Bone marrow (tissue), 2 donors: ENCODE measurements around the gene CTBP1.

ENCODE experiments used
- DNase-seq, 2 donors: peaks; one replicate each; lab custom pipeline; 2025; lab: John Stamatoyannopoulos, UW

CTBP1 gene

GRCh38 chr4:1209821-1210220 is 39.1 kb downstream of the CTBP1 start:
- no peak for DNase-seq

GRCh38 chr4:1208970-1209704 is 39.8 kb downstream of the CTBP1 start:
- no peak for DNase-seq

GRCh38 chr4:1208266-1208961 is 40.5 kb downstream of the CTBP1 start:
- no peak for DNase-seq

GRCh38 chr4:1207603-1208265 is 41.2 kb downstream of the CTBP1 start:
- DNase-seq, result no peak

- no peak for DNase-seq
These were observed 41.8 kb downstream of the CTBP1 start for GRCh38 chr4:1207157-1207470.

- DNase-seq, result no peak
These were observed 42.4 kb downstream of the CTBP1 start for GRCh38 chr4:1206299-1207156.

GRCh38 chr4:1205586-1206298 is 43.2 kb downstream of the CTBP1 start:
- DNase-seq, result no peak

- DNase-seq, result no peak
These were observed 43.9 kb downstream of the CTBP1 start for GRCh38 chr4:1204828-1205585.

GRCh38 chr4:1204286-1204827 is 44.6 kb downstream of the CTBP1 start:
- DNase-seq, result no peak

- no peak for DNase-seq
These were observed 45.8 kb downstream of the CTBP1 start for GRCh38 chr4:1203026-1203616.

- no peak for DNase-seq
These were observed 46.4 kb downstream of the CTBP1 start for GRCh38 chr4:1202526-1203011.

GRCh38 chr4:1201851-1202525 is 46.9 kb downstream of the CTBP1 start:
- DNase-seq, result peak; percentile 46 to 94

GRCh38 chr4:1200425-1201035 is 48.4 kb downstream of the CTBP1 start:
- DNase-seq, result peak in 1 of 2 donors; percentile 9

- no peak for DNase-seq
These were observed 49.2 kb downstream of the CTBP1 start for GRCh38 chr4:1199556-1200331.

- no peak for DNase-seq
These were observed 50.7 kb downstream of the CTBP1 start for GRCh38 chr4:1198098-1198844.

- DNase-seq, result no peak
These were observed 52.3 kb downstream of the CTBP1 start for GRCh38 chr4:1196421-1197183.
